Keratinocyte (primary cell): Measurements from ENCODE around the gene COPS3.

Experiments
- EZH2 ChIP-seq: IDR thresholded peaks from one replicate; pipeline ENCODE4 v1.6.1; 2012; ENCODE audit warnings: inconsistent platforms, mild to moderate bottlenecking, low read length, moderate library complexity
- TF ChIP-seq, protein P1 (sequence below), 3 experiments: IDR thresholded peaks in 1 of 3; conservative IDR thresholded peaks in 1 of 3; optimal IDR thresholded peaks in 1 of 3; 2 replicates in 2 of 3; 3 replicates in 1 of 3; pipeline versions ENCODE3 to v1.5.1; 2011; ENCODE audit warnings: low read length in 3 of 3, mild to moderate bottlenecking in 3 of 3, moderate library complexity in 2 of 3, control low read depth in 1 of 3, inconsistent platforms in 1 of 3; ENCODE audit not compliant: insufficient read depth in 2 of 3; ENCODE audit errors: extremely low read depth in 1 of 3

DNA sequence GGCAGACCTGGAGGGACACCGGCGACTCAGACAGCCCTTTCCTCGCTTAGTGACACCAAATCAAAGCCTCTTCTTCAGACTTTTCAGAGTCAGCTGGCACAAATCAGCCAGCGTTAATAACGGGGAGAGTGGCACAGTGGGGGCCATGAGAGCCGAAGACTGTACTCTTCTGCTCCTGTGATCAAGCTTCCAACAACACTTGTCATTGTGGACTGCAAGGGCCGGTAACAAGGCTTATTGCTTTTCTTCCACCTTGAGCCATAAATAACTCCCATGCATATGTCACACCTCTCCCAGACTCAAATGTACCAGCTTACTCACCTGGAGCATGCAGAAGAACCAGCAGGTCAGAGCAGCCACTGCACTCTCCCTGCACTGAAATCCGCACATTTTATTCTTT, 56.9 kb downstream of the COPS3 start:
- no peak for TF ChIP-seq EZH2
- TF ChIP-seq, protein P1, sequence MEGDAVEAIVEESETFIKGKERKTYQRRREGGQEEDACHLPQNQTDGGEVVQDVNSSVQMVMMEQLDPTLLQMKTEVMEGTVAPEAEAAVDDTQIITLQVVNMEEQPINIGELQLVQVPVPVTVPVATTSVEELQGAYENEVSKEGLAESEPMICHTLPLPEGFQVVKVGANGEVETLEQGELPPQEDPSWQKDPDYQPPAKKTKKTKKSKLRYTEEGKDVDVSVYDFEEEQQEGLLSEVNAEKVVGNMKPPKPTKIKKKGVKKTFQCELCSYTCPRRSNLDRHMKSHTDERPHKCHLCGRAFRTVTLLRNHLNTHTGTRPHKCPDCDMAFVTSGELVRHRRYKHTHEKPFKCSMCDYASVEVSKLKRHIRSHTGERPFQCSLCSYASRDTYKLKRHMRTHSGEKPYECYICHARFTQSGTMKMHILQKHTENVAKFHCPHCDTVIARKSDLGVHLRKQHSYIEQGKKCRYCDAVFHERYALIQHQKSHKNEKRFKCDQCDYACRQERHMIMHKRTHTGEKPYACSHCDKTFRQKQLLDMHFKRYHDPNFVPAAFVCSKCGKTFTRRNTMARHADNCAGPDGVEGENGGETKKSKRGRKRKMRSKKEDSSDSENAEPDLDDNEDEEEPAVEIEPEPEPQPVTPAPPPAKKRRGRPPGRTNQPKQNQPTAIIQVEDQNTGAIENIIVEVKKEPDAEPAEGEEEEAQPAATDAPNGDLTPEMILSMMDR (optimal IDR thresholded peaks at IDR 0.05 in 1 of 3, IDR thresholded peaks at IDR 0.05 in 1 of 3, conservative IDR thresholded peaks at IDR 0.05 in 1 of 3; ENCODE audit: extremely low read depth in 1 of 3, insufficient read depth in 2 of 3, low read length in 3 of 3): no peak
